ENCODE measurements around the gene CCDC8. TPM values are rescaled to one million over a fixed set of nuclear protein-coding genes. Genes with fewer than 3 reads are reported as not detected.

Gene CCDC8
- total and polyA plus RNA-seq, 9 of the 15 experiments (the other 6 are each of a cell fraction or from before 2014, with no cell fraction given): 0.68 to 30.8 (median 15.6) TPM

DNA sequence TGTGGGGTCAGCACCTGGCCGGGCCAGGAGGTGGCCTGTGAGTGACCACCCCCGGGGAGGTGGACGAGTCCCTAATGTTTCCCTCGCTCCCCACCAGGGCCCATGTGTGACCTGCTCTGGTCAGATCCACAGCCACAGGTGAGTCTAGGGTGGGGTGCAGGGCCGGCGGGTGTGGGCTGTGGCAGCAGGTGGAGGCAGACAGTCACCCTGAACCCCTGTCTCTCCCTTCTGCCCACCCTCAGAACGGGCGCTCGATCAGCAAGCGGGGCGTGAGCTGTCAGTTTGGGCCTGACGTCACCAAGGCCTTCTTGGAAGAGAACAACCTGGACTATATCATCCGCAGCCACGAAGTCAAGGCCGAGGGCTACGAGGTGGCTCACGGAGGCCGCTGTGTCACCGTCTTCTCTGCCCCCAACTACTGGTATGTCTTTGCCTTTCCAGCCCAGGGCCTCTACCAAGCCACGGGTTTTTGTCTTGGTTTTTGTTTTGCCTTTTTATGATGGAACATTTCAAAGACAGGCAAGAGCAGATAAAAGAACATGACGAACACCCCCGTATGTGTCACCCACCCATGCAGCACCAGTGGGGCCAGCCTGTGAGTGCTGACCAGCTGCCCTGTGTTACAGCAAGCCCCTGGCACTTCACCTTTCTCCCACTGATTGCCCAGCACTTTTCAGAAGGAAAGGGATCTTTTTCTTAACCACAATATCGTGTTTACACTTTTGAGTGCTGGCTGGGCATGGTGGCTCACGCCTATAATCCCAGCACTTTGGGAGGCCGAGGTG is 24.9 kb downstream of the CCDC8 start:
- H3K4me3 ChIP-seq: no peak overlapping the region
- no peaks in the 10 kb centered on the region for H3K9me1 ChIP-seq (ENCODE audit: control insufficient read depth, insufficient read depth, low read length)
- 90% methylated on average over 19 of the region's 25 CpGs for WGBS (ENCODE audit: insufficient coverage, low coverage, missing lambda C conversion rate)
- H3K79me2 ChIP-seq (ENCODE audit: control insufficient read depth, insufficient read depth, low read length): no peaks in the 10 kb centered on the region
- DNase-seq (ENCODE audit: extremely low read depth in 1 of 4, low spot score in 3 of 4) (no peak), ATAC-seq (no peak), FAIRE-seq (no peak)
- peaks cover 76% of the 10 kb centered on the region; the same call in 2 of the 3 replicates for H3K36me3 ChIP-seq (ENCODE audit: control insufficient read depth, insufficient read depth, low read length)
- H4K20me1 ChIP-seq (replicated peaks; ENCODE audit: control insufficient read depth, insufficient read depth, low read length): no peaks in the 10 kb centered on the region; the same call in 1 of the 2 replicates
- ChIA-PET POLR2A (interaction anchor here (1.8 kb wide), 1 partner anchor 11 kb away, joined by 5 read pairs; no protein-coding TSS in a partner anchor), CTCF (ENCODE audit: low intra/inter-chr PET ratio) (no interaction called here)
- BruUV-seq (replicated peaks): no TSS peak
- intact Hi-C loops (cut with micrococcal nuclease): no loop called here
- H3K9me3 ChIP-seq (replicated peaks; ENCODE audit: control insufficient read depth, insufficient read depth, low read depth, low read length): no peaks in the 10 kb centered on the region
- no peak overlapping the region for H3K27ac ChIP-seq (ENCODE audit: extremely low read depth, low read depth, low read length)
- H3K4me1 ChIP-seq (replicated peaks in 1 of 2; ENCODE audit: control insufficient read depth in 2 of 2, insufficient read depth in 2 of 2, low read length in 2 of 2): peaks cover 0 to 21% of the 10 kb centered on the region in 2 experiments; a peak in 2 of 5 replicates
- in situ Hi-C loops (cut with MboI): no loop called here
- no peaks in the 10 kb centered on the region for H3K27me3 ChIP-seq (ENCODE audit: control insufficient read depth in 2 of 2, insufficient read depth in 2 of 2, low read length in 2 of 2)
- no peak overlapping the region for H2AFZ ChIP-seq (ENCODE audit: low read depth, low read length)
- no peak overlapping the region; a peak in 1 of 4 replicates for H3K9ac ChIP-seq (ENCODE audit: insufficient read depth in 1 of 2, low read depth in 2 of 2, low read length in 2 of 2)
- no peak for TF ChIP-seq HNRNPL (IDR thresholded peaks at IDR 0.05; ENCODE audit: low read depth, low read length)
- no peak for TF ChIP-seq ZNF347 (CRISPR knock-in tag; IDR thresholded peaks at IDR 0.05; ENCODE audit: low read depth)
- TF ChIP-seq MCM2 (IDR thresholded peaks at IDR 0.05; ENCODE audit: low read depth): no peak
- TF ChIP-seq, protein P1, sequence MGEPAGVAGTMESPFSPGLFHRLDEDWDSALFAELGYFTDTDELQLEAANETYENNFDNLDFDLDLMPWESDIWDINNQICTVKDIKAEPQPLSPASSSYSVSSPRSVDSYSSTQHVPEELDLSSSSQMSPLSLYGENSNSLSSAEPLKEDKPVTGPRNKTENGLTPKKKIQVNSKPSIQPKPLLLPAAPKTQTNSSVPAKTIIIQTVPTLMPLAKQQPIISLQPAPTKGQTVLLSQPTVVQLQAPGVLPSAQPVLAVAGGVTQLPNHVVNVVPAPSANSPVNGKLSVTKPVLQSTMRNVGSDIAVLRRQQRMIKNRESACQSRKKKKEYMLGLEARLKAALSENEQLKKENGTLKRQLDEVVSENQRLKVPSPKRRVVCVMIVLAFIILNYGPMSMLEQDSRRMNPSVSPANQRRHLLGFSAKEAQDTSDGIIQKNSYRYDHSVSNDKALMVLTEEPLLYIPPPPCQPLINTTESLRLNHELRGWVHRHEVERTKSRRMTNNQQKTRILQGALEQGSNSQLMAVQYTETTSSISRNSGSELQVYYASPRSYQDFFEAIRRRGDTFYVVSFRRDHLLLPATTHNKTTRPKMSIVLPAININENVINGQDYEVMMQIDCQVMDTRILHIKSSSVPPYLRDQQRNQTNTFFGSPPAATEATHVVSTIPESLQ (CRISPR knock-in tag; IDR thresholded peaks at IDR 0.05): no peak
- no peak for TF ChIP-seq ELF4 (CRISPR knock-in tag; IDR thresholded peaks at IDR 0.05)
- TF ChIP-seq CCNT2 (IDR thresholded peaks at IDR 0.05; ENCODE audit: borderline replicate concordance, extremely low read depth, insufficient read length, low read depth, low read length): no peak
- no peak for TF ChIP-seq PTRF (tag; IDR thresholded peaks at IDR 0.05)
- TF ChIP-seq SMAD1 (IDR thresholded peaks at IDR 0.05; ENCODE audit: low read depth, low read length, partially characterized antibody): no peak
- no peak for TF ChIP-seq MAFF (IDR thresholded peaks at IDR 0.05; ENCODE audit: low read length)
- TF ChIP-seq FOSL1 (tag; conservative IDR thresholded peaks at IDR 0.05): no peak
- no peak overlapping the region for H3K4me2 ChIP-seq (ENCODE audit: insufficient read depth, low read length)
